GM20000 (cell line): Measurements from ENCODE around the gene EMILIN1.

Source experiments
- DNase-seq: peaks from one replicate; pipeline ENCODE4 v3.0.0; 2012; ENCODE audit warnings: low spot score
- CTCF ChIP-seq: IDR thresholded peaks from 2 replicates; pipeline ENCODE4 v1.5.1; 2012; ENCODE audit warnings: mild to moderate bottlenecking, control low read depth; ENCODE audit errors: extremely low read depth, missing control alignments

EMILIN1 gene

GRCh38 chr2:27039426-27039825 lies 39.0 kb upstream of the EMILIN1 start:
- DNase-seq: no peak
- no peak for TF ChIP-seq CTCF

GRCh38 chr2:27039871-27040270 lies 38.5 kb upstream of the EMILIN1 start:
- no peak for DNase-seq
- no peak for TF ChIP-seq CTCF

- DNase-seq: no peak
- TF ChIP-seq CTCF: no peak
These were observed 38.1 kb upstream of the EMILIN1 start for GRCh38 chr2:27040282-27040681.

GRCh38 chr2:27041752-27042151 lies 36.7 kb upstream of the EMILIN1 start:
- DNase-seq: no peak
- no peak for TF ChIP-seq CTCF

- no peak for TF ChIP-seq CTCF
- peak; percentile 72 for DNase-seq
These were observed 36.2 kb upstream of the EMILIN1 start for GRCh38 chr2:27042159-27042661.

GRCh38 chr2:27042985-27043634 lies 35.3 kb upstream of the EMILIN1 start:
- no peak for DNase-seq
- TF ChIP-seq CTCF: no peak

GRCh38 chr2:27049422-27050280 lies 28.8 kb upstream of the EMILIN1 start:
- no peak for TF ChIP-seq CTCF
- DNase-seq: peak; percentile 82
